Tibial artery (tissue), 4 donors: ENCODE measurements around the gene SLC38A5.

Experiments used
- DNase-seq, 2 donors: peaks; one replicate each; pipeline ENCODE4 v3.0.0-alpha.2; 2019
- H3K27ac ChIP-seq, 2 donors: fragments of 200-600 bp; sonication (generic) in 1 of 2; 1 replicate in 1 of 2; 2 replicates in 1 of 2; pipeline ENCODE4 v1.5.1; 2018 to 2019; ENCODE audit warnings: mild to moderate bottlenecking in 1 of 2
- H3K27me3 ChIP-seq, 2 donors: fragments of 200-600 bp; sonication (generic) in 1 of 2; one replicate each; pipeline versions ENCODE4 v1.5.1 to v1.6.0; 2016 to 2019
- H3K36me3 ChIP-seq, 3 donors: fragments of 200-600 bp; sonication (generic) in 2 of 3; one replicate each; pipeline ENCODE4 v1.5.1; 2016 to 2019; ENCODE audit warnings: mild to moderate bottlenecking in 2 of 3
- H3K4me1 ChIP-seq, 4 donors: fragments of 200-600 bp; sonication (generic) in 2 of 4; 1 replicate in 3 of 4; 2 replicates in 1 of 4; pipeline ENCODE4 v1.5.1; 2016 to 2019
- H3K4me3 ChIP-seq, 2 donors: fragments of 200-600 bp; sonication (generic) in 1 of 2; 1 replicate in 1 of 2; 2 replicates in 1 of 2; pipeline ENCODE4 v1.5.1; 2018 to 2019; ENCODE audit warnings: mild to moderate bottlenecking in 2 of 2
- H3K9me3 ChIP-seq, 3 donors: fragments of 200-600 bp; sonication (generic) in 1 of 3; one replicate each; pipeline ENCODE4 v1.5.1; 2016 to 2019
- CTCF ChIP-seq, 2 experiments: fragments of 200-600 bp in 1 of 2; fragments of 450-650 bp in 1 of 2; IDR thresholded peaks; one replicate each; pipeline ENCODE4 v1.5.1; 2017 to 2019; ENCODE audit warnings: antibody characterized with exemption in 2 of 2, mild to moderate bottlenecking in 1 of 2, moderate library complexity in 1 of 2
- intact Hi-C: fragments of 100-400 bp; cut with DNase I; formaldehyde crosslinking; loops from one replicate; pipeline ENCODE4 v1.15.0; 2023; ENCODE audit warnings: low total_unique reads

Gene SLC38A5

GRCh38 chrX:48509619-48510018, 39.6 kb upstream of the SLC38A5 start:
- intact Hi-C loops: no loop called here

GRCh38 chrX:48509245-48509590, 39.2 kb upstream of the SLC38A5 start:
- Histone ChIP-seq H3K4me3 (peak overlapping the region; percentile 78), H3K27me3 (no peaks in the 10 kb centered on the region), H3K4me1 (peaks cover 0 to 7% (median 0%) of the 10 kb centered on the region in 4 donors), H3K36me3 (peaks cover 0 to 2% (median under 1%) of the 10 kb centered on the region in 3 donors), H3K27ac (peak overlapping the region; percentile 71 to 81), H3K9me3 (no peaks in the 10 kb centered on the region)
- intact Hi-C loops: no loop called here
- no peak for DNase-seq
- no peak for TF ChIP-seq CTCF (IDR thresholded peaks at IDR 0.05)

More at GRCh38 chrX:48509619-48510018, 39.6 kb upstream of the SLC38A5 start:
- no peaks in the 10 kb centered on the region for H3K27me3 ChIP-seq
- H3K4me3 ChIP-seq: peak overlapping the region; percentile 78
- H3K36me3 ChIP-seq: peaks cover 0 to 4% (median 4%) of the 10 kb centered on the region in 3 donors
- peaks cover 0 to 7% (median 0%) of the 10 kb centered on the region in 4 donors for H3K4me1 ChIP-seq
- TF ChIP-seq CTCF (IDR thresholded peaks at IDR 0.05): no peak
- DNase-seq: no peak
- H3K9me3 ChIP-seq: no peaks in the 10 kb centered on the region
- H3K27ac ChIP-seq: peak overlapping the region; percentile 71 to 81

GRCh38 chrX:48508400-48509244, 38.6 kb upstream of the SLC38A5 start, which contains the start of gene PORCN:
Gene PORCN (plus strand): TSS chrX:48508992. CDS start chrX:48509821, 829 bp downstream.
- intact Hi-C loops: no loop called here
- H3K36me3 ChIP-seq: no peaks in the 10 kb centered on the region
- peak within 1 kb of the TSS; percentile 71 to 81 for H3K27ac ChIP-seq
- DNase-seq: peak; percentile 79 to 89
- peak within 1 kb of the TSS; percentile 78 for H3K4me3 ChIP-seq
- H3K9me3 ChIP-seq: no peaks in the 10 kb centered on the region
- no peak for TF ChIP-seq CTCF (IDR thresholded peaks at IDR 0.05)
- peaks cover 0 to 7% (median 0%) of the 10 kb centered on the region in 4 donors for H3K4me1 ChIP-seq
- no peaks in the 10 kb centered on the region for H3K27me3 ChIP-seq

- no peaks in the 10 kb centered on the region for H3K27me3 ChIP-seq
- intact Hi-C loops: no loop called here
These were observed 37.2 kb upstream of the SLC38A5 start for GRCh38 chrX:48507246-48507645.

GRCh38 chrX:48505481-48505880, 35.4 kb upstream of the SLC38A5 start:
- intact Hi-C loops: no loop called here
- Histone ChIP-seq H3K4me1 (peaks cover 0 to 7% (median 0%) of the 10 kb centered on the region in 4 donors), H3K27me3 (no peaks in the 10 kb centered on the region), H3K9me3 (no peaks in the 10 kb centered on the region), H3K36me3 (no peaks in the 10 kb centered on the region), H3K4me3 (no peak overlapping the region), H3K27ac (no peak overlapping the region)
- DNase-seq: no peak
- no peak for TF ChIP-seq CTCF (IDR thresholded peaks at IDR 0.05)

More at GRCh38 chrX:48507246-48507645, 37.2 kb upstream of the SLC38A5 start:
- no peaks in the 10 kb centered on the region for H3K9me3 ChIP-seq
- no peak for DNase-seq
- no peak for TF ChIP-seq CTCF (IDR thresholded peaks at IDR 0.05)
- peaks cover 0 to 7% (median 0%) of the 10 kb centered on the region in 4 donors for H3K4me1 ChIP-seq
- no peaks in the 10 kb centered on the region for H3K36me3 ChIP-seq
- H3K4me3 ChIP-seq: no peak overlapping the region
- H3K27ac ChIP-seq: no peak overlapping the region
